GM12878 (cell line): ENCODE results near the gene LRRC58.

Source experiments
- CTCF ChIP-seq, 3 experiments: IDR thresholded peaks in 2 of 3; conservative IDR thresholded peaks in 1 of 3; 2 replicates each; pipeline ENCODE4 v1.5.1; 2011; ENCODE audit warnings: low read depth in 3 of 3, low read length in 3 of 3, mild to moderate bottlenecking in 3 of 3, control low read depth in 2 of 3, moderate library complexity in 2 of 3, inconsistent platforms in 1 of 3, mixed read lengths in 1 of 3; ENCODE audit not compliant: control insufficient read depth in 2 of 3, insufficient read depth in 1 of 3; ENCODE audit errors: extremely low read depth in 1 of 3
- ETV6 ChIP-seq, 2 experiments: fragments of 450-650 bp in 1 of 2; IDR thresholded peaks in 1 of 2; conservative IDR thresholded peaks in 1 of 2; 2 replicates each; pipeline ENCODE4 v1.6.1; 2014; ENCODE audit warnings: antibody characterized with exemption in 1 of 2, borderline replicate concordance in 1 of 2, low read depth in 1 of 2, mild to moderate bottlenecking in 1 of 2, moderate library complexity in 1 of 2
- NFXL1 ChIP-seq: fragments of 450-650 bp; IDR thresholded peaks from 2 replicates; pipeline ENCODE4 v1.6.1; 2017; ENCODE audit warnings: antibody characterized with exemption, mild to moderate bottlenecking, borderline replicate concordance

- TF ChIP-seq NFXL1 (no peak), ETV6 (conservative IDR thresholded peaks at IDR 0.05 in 1 of 2, IDR thresholded peaks at IDR 0.05 in 1 of 2; ENCODE audit: borderline replicate concordance in 1 of 2, low read depth in 1 of 2) (no peak), CTCF (IDR thresholded peaks at IDR 0.05 in 2 of 3, conservative IDR thresholded peaks at IDR 0.05 in 1 of 3; ENCODE audit: control insufficient read depth in 2 of 3, extremely low read depth in 1 of 3, insufficient read depth in 1 of 3, low read depth in 3 of 3, low read length in 3 of 3) (no peak)
Observed at GRCh38 chr3:120348065-120348990, 826 bp downstream of the LRRC58 start.
